K562 (cell line): ENCODE data around the gene C10orf71. TPM values are rescaled to one million over a fixed set of nuclear protein-coding genes. Genes with fewer than 3 reads are reported as not detected.

ENCODE experiments used
- ATAC-seq: fragments of 200-7000 bp; cut with Tn5 transposase; 3 replicates; pipeline ENCODE4 v1.9.1; 2020; ENCODE audit warnings: moderate library complexity
- BruUV-seq: library from RNA; stranded (reverse); fragments of 400-500 nt; replicated peaks from 2 replicates; lab custom pipeline; 2021; lab: Mats Ljungman, UMichigan
- CTCF ChIA-PET: fragments of 300-600 bp; formaldehyde crosslinking; extraction: SDS; loops from one replicate; lab custom pipeline; 2021; ENCODE audit warnings: low intra/inter-chr PET ratio; lab: Yijun Ruan, JAX
- POLR2A ChIA-PET: fragments of 300-600, 350-650 bp; sonication (Branson Sonifier 250); formaldehyde crosslinking; extraction: SDS; loops from one replicate; lab custom pipeline; 2021; ENCODE audit warnings: antibody characterized with exemption, inconsistent platforms; lab: Yijun Ruan, JAX
- DNase-seq, 4 experiments: peaks; one replicate each; pipeline versions ENCODE4 v3.0.0 to v3.0.0-alpha.2; 2011 to 2018; ENCODE audit warnings: low spot score in 3 of 4, mixed read lengths in 3 of 4; ENCODE audit errors: extremely low read depth in 1 of 4
- FAIRE-seq: peaks from 2 replicates; lab custom pipeline; 2011; peaks lifted over from hg19 to GRCh38; lab: Jason Lieb, UNC
- H2AFZ ChIP-seq: 2 replicates; pipeline ENCODE4 v1.6.0; 2011; ENCODE audit warnings: low read depth, low read length, control low read depth, inconsistent platforms
- H3K27ac ChIP-seq: fragments of 200-600 bp; 3 replicates; pipeline ENCODE4 v1.8.0; 2011; ENCODE audit warnings: low read depth, mild to moderate bottlenecking, control low read depth, inconsistent platforms, low read length, moderate library complexity, mixed read lengths; ENCODE audit errors: extremely low read depth
- H3K27me3 ChIP-seq, 2 experiments: fragments of 300-600 bp in 1 of 2; 2 replicates in 1 of 2; 3 replicates in 1 of 2; pipeline versions ENCODE4 v1.6.0 to v1.8.0; 2011; ENCODE audit warnings: inconsistent platforms in 2 of 2, low read length in 2 of 2, mild to moderate bottlenecking in 1 of 2, mixed read lengths in 1 of 2, moderate library complexity in 1 of 2; ENCODE audit not compliant: control insufficient read depth in 2 of 2, insufficient read depth in 2 of 2
- H3K36me3 ChIP-seq: fragments of 300-600 bp; 3 replicates; pipeline ENCODE4 v1.8.0; 2011; ENCODE audit warnings: mild to moderate bottlenecking, low read length, inconsistent platforms; ENCODE audit not compliant: control insufficient read depth, insufficient read depth
- H3K4me1 ChIP-seq, 2 experiments: fragments of 200-600 bp in 1 of 2; replicated peaks in 1 of 2; 2 replicates in 1 of 2; 3 replicates in 1 of 2; pipeline versions ENCODE4 v1.5.1 to v1.8.0; 2011; ENCODE audit warnings: inconsistent platforms in 2 of 2, low read length in 2 of 2, mild to moderate bottlenecking in 1 of 2, mixed read lengths in 1 of 2, moderate library complexity in 1 of 2; ENCODE audit not compliant: control insufficient read depth in 2 of 2, insufficient read depth in 2 of 2
- H3K4me2 ChIP-seq: 2 replicates; pipeline ENCODE4 v1.6.1; 2011; ENCODE audit warnings: low read length, control low read depth, inconsistent platforms, mixed read lengths; ENCODE audit not compliant: insufficient read depth
- H3K4me3 ChIP-seq: fragments of 200-600 bp; sonication (generic), shearing (Covaris generic); 2 replicates; pipeline ENCODE4 v1.5.1; 2016; ENCODE audit warnings: control low read depth, inconsistent platforms
- H3K79me2 ChIP-seq: fragments of 200-600 bp; 3 replicates; pipeline ENCODE4 v1.8.0; 2011; ENCODE audit warnings: low read length, inconsistent platforms; ENCODE audit not compliant: control insufficient read depth, insufficient read depth
- H3K9ac ChIP-seq, 2 experiments: 2 replicates each; pipeline versions ENCODE4 v1.6.0 to v1.6.1; 2011; ENCODE audit warnings: low read depth in 2 of 2, low read length in 2 of 2, control low read depth in 1 of 2, inconsistent platforms in 1 of 2, mild to moderate bottlenecking in 1 of 2, mixed read lengths in 1 of 2; ENCODE audit not compliant: insufficient read depth in 1 of 2
- H3K9me1 ChIP-seq: one replicate; pipeline ENCODE4 v1.6.0; 2011; ENCODE audit warnings: inconsistent platforms, mild to moderate bottlenecking, low read length, moderate library complexity; ENCODE audit not compliant: control insufficient read depth, insufficient read depth
- H3K9me3 ChIP-seq: replicated peaks from 2 replicates; pipeline ENCODE4 v1.5.1; 2011; ENCODE audit warnings: low read depth, low read length, inconsistent platforms; ENCODE audit not compliant: control insufficient read depth, insufficient read depth
- H4K20me1 ChIP-seq: replicated peaks from 2 replicates; pipeline ENCODE4 v1.6.1; 2011; ENCODE audit warnings: low read length, inconsistent platforms, mixed read lengths; ENCODE audit not compliant: control insufficient read depth, insufficient read depth
- BRCA1 ChIP-seq, 2 experiments: fragments of 450-650 bp in 1 of 2; sonication (generic) in 1 of 2; formaldehyde crosslinking in 1 of 2; IDR thresholded peaks; 2 replicates each; pipeline versions ENCODE4 v1.5.0 to v1.6.1; 2017 to 2020; ENCODE audit warnings: mild to moderate bottlenecking in 1 of 2, missing genetic modification reagents in 1 of 2
- MCM7 ChIP-seq, 2 experiments: fragments of 450-650 bp; IDR thresholded peaks; 2 replicates each; pipeline ENCODE4 v1.6.1; 2016 to 2018
- NONO ChIP-seq, 2 experiments: fragments of 200-400 bp in 1 of 2; fragments of 450-650 bp in 1 of 2; formaldehyde crosslinking in 1 of 2; IDR thresholded peaks; 2 replicates each; pipeline ENCODE4 v1.6.1; 2017; ENCODE audit warnings: low read depth in 2 of 2, mild to moderate bottlenecking in 2 of 2, moderate library complexity in 2 of 2, low read length in 1 of 2
- RAD21 ChIP-seq, 2 experiments: fragments of 250-450 bp in 1 of 2; fragments of 450-650 bp in 1 of 2; sonication (Bioruptor Pico) in 1 of 2; formaldehyde crosslinking in 1 of 2; IDR thresholded peaks in 1 of 2; conservative IDR thresholded peaks in 1 of 2; 2 replicates each; pipeline versions ENCODE4 v1.4.0 to v1.8.0; 2020 to 2022; ENCODE audit warnings: mild to moderate bottlenecking in 2 of 2, moderate library complexity in 1 of 2
- RBM34 ChIP-seq: fragments of 200-400 bp; formaldehyde crosslinking; IDR thresholded peaks from 2 replicates; pipeline ENCODE4 v1.6.1; 2018; ENCODE audit warnings: low read length, borderline replicate concordance; ENCODE audit not compliant: insufficient read depth
- TRIM25 ChIP-seq: fragments of 450-650 bp; IDR thresholded peaks from 2 replicates; pipeline ENCODE4 v1.7.0; 2016; ENCODE audit warnings: borderline replicate concordance
- U2AF1 ChIP-seq: fragments of 200-400 bp; formaldehyde crosslinking; optimal IDR thresholded peaks from 2 replicates; pipeline ENCODE3; 2017; ENCODE audit warnings: mild to moderate bottlenecking, low read depth, low read length, moderate library complexity
- ZBTB11 ChIP-seq, 3 experiments: fragments of 200-800 bp in 1 of 3; fragments of 250-450 bp in 1 of 3; fragments of 450-650 bp in 1 of 3; sonication (Bioruptor Pico) in 1 of 3; sonication (Bioruptor generic) in 1 of 3; formaldehyde crosslinking in 1 of 3; IDR thresholded peaks; 2 replicates each; pipeline versions ENCODE4 v1.6.1 to v1.8.0; 2016 to 2022; ENCODE audit warnings: mild to moderate bottlenecking in 2 of 3, missing genetic modification characterization in 2 of 3, missing compliant biosample characterization in 1 of 3, moderate library complexity in 1 of 3
- ZNF23 ChIP-seq: fragments of 250-450 bp; sonication (Bioruptor Pico); IDR thresholded peaks from 2 replicates; pipeline ENCODE4 v1.4.0; 2020; ENCODE audit warnings: mild to moderate bottlenecking
- ZNF24 ChIP-seq: fragments of 450-650 bp; IDR thresholded peaks from 2 replicates; pipeline ENCODE4 v1.6.1; 2016
- WGBS: fragments of 100-300 bp; shearing (Covaris generic); methylation state at CpG from one replicate; pipeline ENCODE4 v1.1.6; 2016; ENCODE audit warnings: low coverage, mixed read lengths; ENCODE audit not compliant: insufficient coverage; ENCODE audit errors: missing lambda C conversion rate; 5-methylcytosine and 5-hydroxymethylcytosine counted together
- in situ Hi-C: fragments of 300-500 bp; cut with MboI; formaldehyde crosslinking; loops from 4 replicates; pipeline ENCODE4 v1.15.0; 2018; ENCODE audit warnings: inconsistent platforms, mixed read lengths
- intact Hi-C: fragments of 100-400 bp; cut with micrococcal nuclease; formaldehyde crosslinking; loops from 2 replicates; pipeline ENCODE4 v1.14.2; 2022
- polyA plus RNA-seq, 8 experiments: library from polyadenylated mRNA; depleted of rRNA in 4 of 8; stranded (reverse) in 5 of 8; unstranded in 3 of 8; fragments of >200 nt; fragmentation: Nextera tagmentation in 2 of 8; fragmentation: Illumina TruSeq in 1 of 8; extraction: Ambion mirVana in 2 of 8; extraction: Trizol in 1 of 8; gene quantifications; 2 replicates each; pipeline versions ENCODE4 v1.2.1 to v1.2.3, GENCODE V29; 2011 to 2014; ENCODE audit warnings: inconsistent platforms in 1 of 8, missing spikeins in 1 of 8
- total RNA-seq, 7 experiments: library from RNA; depleted of rRNA in 6 of 7; stranded (reverse); fragments of >200 nt in 6 of 7; fragmentation: Illumina TruSeq in 2 of 7; extraction: Trizol in 2 of 7; gene quantifications; 2 replicates each; pipeline versions ENCODE4 v1.2.1 to v1.2.3, GENCODE V29; 2011 to 2021; ENCODE audit warnings: low replicate concordance in 1 of 7

Gene C10orf71
- total and polyA plus RNA-seq, 9 of the 15 experiments (the other 6 are each of a cell fraction or from before 2014, with no cell fraction given): 0.06 to 4.5 (median 1.3) TPM

- H3K4me3 ChIP-seq: no peak overlapping the region
- 0 out of 2 replicates have a peak, but pooled peaks cover 11% of the 10 kb centered on the region for H4K20me1 ChIP-seq
- H3K9me1 ChIP-seq: peaks cover 3% of the 10 kb centered on the region
- no peaks in the 10 kb centered on the region for H3K9me3 ChIP-seq
- H2AFZ ChIP-seq: no peak overlapping the region
- H3K27ac ChIP-seq: no peak overlapping the region
- ATAC-seq (no peak), FAIRE-seq (peak; percentile 51), DNase-seq (no peak)
- ChIA-PET CTCF (no interaction called here), POLR2A (no interaction called here)
- no peak overlapping the region for H3K9ac ChIP-seq
- TF ChIP-seq RBM34: no peak
- TF ChIP-seq ZNF23 (CRISPR knock-in tag): no peak
- intact Hi-C loops (no loop called here), in situ Hi-C loops (no loop called here)
- WGBS: 17% methylated on average over 8 of the region's 8 CpGs
- BruUV-seq: no TSS peak
- H3K36me3 ChIP-seq: no peaks in the 10 kb centered on the region
- no peaks in the 10 kb centered on the region for H3K79me2 ChIP-seq
- no peak overlapping the region for H3K4me2 ChIP-seq
- H3K4me1 ChIP-seq: peaks cover 0 to 7% of the 10 kb centered on the region in 2 experiments; a peak in 2 of 5 replicates
- H3K27me3 ChIP-seq: peaks cover 57 to 78% of the 10 kb centered on the region in 2 experiments
These were observed 65.8 kb downstream of the C10orf71 start for GRCh38 chr10:49364747-49365146.

GRCh38 chr10:49365275-49365674 is 66.3 kb downstream of the C10orf71 start:
- in situ Hi-C loops: no loop called here
- no peak for ATAC-seq
- no peak for TF ChIP-seq MCM7 (IDR thresholded peaks at IDR 0.05)
- TF ChIP-seq TRIM25: no peak
- TF ChIP-seq NONO (IDR thresholded peaks at IDR 0.05; ENCODE audit: low read depth in 2 of 2, low read length in 1 of 2): no peak
- TF ChIP-seq RAD21 (CRISPR knock-in tag; conservative IDR thresholded peaks at IDR 0.05 in 1 of 2, IDR thresholded peaks at IDR 0.05 in 1 of 2): no peak
- TF ChIP-seq BRCA1 (IDR thresholded peaks at IDR 0.05): no peak
- TF ChIP-seq BRCA1 (CRISPR knock-in tag; IDR thresholded peaks at IDR 0.05): no peak
- no peak for TF ChIP-seq ZNF24
- no peak for TF ChIP-seq U2AF1
- TF ChIP-seq ZBTB11 (CRISPR knock-in tag; IDR thresholded peaks at IDR 0.05): no peak

More at GRCh38 chr10:49365275-49365674, 66.3 kb downstream of the C10orf71 start:
- Histone ChIP-seq H3K9me1 (peaks cover 3% of the 10 kb centered on the region), H3K4me2 (no peak overlapping the region), H3K27ac (no peak overlapping the region), H2AFZ (no peak overlapping the region), H3K4me3 (no peak overlapping the region), H3K4me1 (peaks cover 0 to 7% of the 10 kb centered on the region in 2 experiments; a peak in 1 of 5 replicates), H3K27me3 (peaks cover 57 to 78% of the 10 kb centered on the region in 2 experiments), H3K9ac (no peak overlapping the region), H3K36me3 (no peaks in the 10 kb centered on the region), H4K20me1 (0 out of 2 replicates have a peak, but pooled peaks cover 11% of the 10 kb centered on the region), H3K79me2 (no peaks in the 10 kb centered on the region), H3K9me3 (no peaks in the 10 kb centered on the region)
- intact Hi-C loops: no loop called here
- FAIRE-seq: no peak
- BruUV-seq: no TSS peak
- POLR2A ChIA-PET: no interaction called here
- DNase-seq: no peak
- WGBS: 3% methylated on average over 3 of the region's 3 CpGs
- CTCF ChIA-PET: no interaction called here
